H1 (cell line): ENCODE data around the gene SMOC2.

Experiments
- CTCF ChIP-seq, 3 experiments: IDR thresholded peaks; 1 replicate in 2 of 3; 2 replicates in 1 of 3; pipeline versions ENCODE4 v1.5.1 to v1.6.1; 2011; ENCODE audit warnings: low read length in 3 of 3, mild to moderate bottlenecking in 3 of 3, inconsistent platforms in 2 of 3, low read depth in 1 of 3, moderate library complexity in 1 of 3; ENCODE audit not compliant: insufficient read depth in 1 of 3; ENCODE audit errors: control extremely low read depth in 1 of 3
- EP300 ChIP-seq, 2 experiments: IDR thresholded peaks; 1 replicate in 1 of 2; 2 replicates in 1 of 2; pipeline ENCODE4 v1.6.1; 2011 to 2012; ENCODE audit warnings: low read depth in 2 of 2, low read length in 2 of 2, mild to moderate bottlenecking in 2 of 2, borderline replicate concordance in 1 of 2, inconsistent platforms in 1 of 2, moderate library complexity in 1 of 2
- POLR2A ChIP-seq, 2 experiments: IDR thresholded peaks; 1 replicate in 1 of 2; 2 replicates in 1 of 2; pipeline ENCODE4 v1.6.1; 2011; ENCODE audit warnings: low read depth in 2 of 2, low read length in 2 of 2, mild to moderate bottlenecking in 2 of 2; ENCODE audit errors: control extremely low read depth in 1 of 2
- RAD21 ChIP-seq, 2 experiments: IDR thresholded peaks in 1 of 2; conservative IDR thresholded peaks in 1 of 2; 2 replicates each; pipeline ENCODE4 v1.6.1; 2011; ENCODE audit warnings: low read depth in 2 of 2, low read length in 2 of 2, improper control_type of control experiment in 1 of 2, inconsistent platforms in 1 of 2, mild to moderate bottlenecking in 1 of 2, moderate library complexity in 1 of 2
- YY1 ChIP-seq: IDR thresholded peaks from 2 replicates; pipeline ENCODE4 v1.6.1; 2011; ENCODE audit warnings: low read depth, mild to moderate bottlenecking, low read length

- TF ChIP-seq CTCF (IDR thresholded peaks at IDR 0.05; ENCODE audit: control extremely low read depth in 1 of 3, insufficient read depth in 1 of 3, low read depth in 1 of 3, low read length in 3 of 3) = no peak
- TF ChIP-seq RAD21 (IDR thresholded peaks at IDR 0.05 in 1 of 2, conservative IDR thresholded peaks at IDR 0.05 in 1 of 2; ENCODE audit: low read depth in 2 of 2, low read length in 2 of 2) = no peak
- no peak for TF ChIP-seq YY1
- no peak for TF ChIP-seq POLR2A (IDR thresholded peaks at IDR 0.05; ENCODE audit: control extremely low read depth in 1 of 2, low read depth in 2 of 2, low read length in 2 of 2)
- TF ChIP-seq EP300 (IDR thresholded peaks at IDR 0.05; ENCODE audit: borderline replicate concordance in 1 of 2, low read depth in 2 of 2, low read length in 2 of 2) = no peak
Measured at GRCh38 chr6:168631564-168631963, 190.6 kb downstream of the SMOC2 start.
